GM12872 (cell line): ENCODE data around the gene NKTR.

ENCODE experiments used
- CTCF ChIP-seq: IDR thresholded peaks from 3 replicates; pipeline ENCODE4 v1.5.1; 2011; ENCODE audit warnings: low read depth, mild to moderate bottlenecking, low read length, moderate library complexity; ENCODE audit not compliant: insufficient read depth

Gene NKTR

GRCh38 chr3:42688016-42688415 lies 87.5 kb downstream of the NKTR start:
- no peak for TF ChIP-seq CTCF

GRCh38 chr3:42688487-42689420 lies 88.3 kb downstream of the NKTR start:
- no peak for TF ChIP-seq CTCF

- TF ChIP-seq CTCF = no peak
These were observed 89.0 kb downstream of the NKTR start for GRCh38 chr3:42689421-42690014.

- TF ChIP-seq CTCF = no peak
These were observed 89.7 kb downstream of the NKTR start for GRCh38 chr3:42690191-42690590.

GRCh38 chr3:42690766-42691680 lies 90.5 kb downstream of the NKTR start:
- no peak for TF ChIP-seq CTCF

- no peak for TF ChIP-seq CTCF
These were observed 91.6 kb downstream of the NKTR start for GRCh38 chr3:42691816-42692666.
